ENCODE measurements around the gene ARL3.

GRCh38 chr10:102752934-102753664, 38.9 kb upstream of the ARL3 start:
- peak; percentile 68 for TF ChIP-seq CTCF (IDR thresholded peaks at IDR 0.05)
- TF ChIP-seq ZFX (IDR thresholded peaks at IDR 0.05; ENCODE audit: borderline replicate concordance): no peak
